Measurements from ENCODE around the gene PPARA. TPM values are rescaled to one million over a fixed set of nuclear protein-coding genes. Genes with fewer than 3 reads are reported as not detected.

The PPARA gene
- total RNA-seq, 4 donors from 2014 or later: 18.7 to 53.8 (median 32.0) TPM

DNA sequence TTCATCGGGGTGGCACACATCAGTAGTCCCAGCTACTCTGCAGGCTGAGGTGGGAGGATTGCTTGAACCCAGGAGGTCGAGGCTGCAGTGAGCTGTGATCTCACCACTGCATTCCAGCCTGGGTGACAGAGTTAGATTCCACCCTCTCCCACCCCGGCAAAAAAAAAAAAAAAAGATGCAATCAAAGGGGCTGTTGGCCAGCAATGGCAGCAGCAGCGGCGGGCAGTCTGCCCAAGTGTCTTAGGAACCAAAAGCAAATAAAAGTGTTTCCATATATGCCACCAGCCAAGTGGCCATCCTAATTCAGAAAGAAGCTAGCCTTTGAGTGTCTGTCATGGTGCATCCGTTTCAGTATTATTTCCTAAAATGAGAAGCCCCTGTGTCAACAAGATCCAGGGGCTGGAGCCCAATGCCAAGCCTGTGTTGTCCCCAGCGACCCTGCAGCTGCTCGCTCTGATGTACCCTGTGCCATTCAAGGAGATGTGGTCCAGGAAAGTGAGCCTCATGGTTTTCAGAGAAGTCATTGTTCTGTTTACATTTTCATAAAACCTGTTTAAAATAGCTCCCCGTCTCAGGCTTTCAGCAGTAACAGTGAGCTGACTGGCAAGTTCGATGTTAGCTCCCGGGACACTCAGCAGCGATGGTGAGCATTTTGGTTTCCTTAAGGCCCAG lies 87.3 kb downstream of the PPARA start:
- DNase-seq (ENCODE audit: low spot score in 2 of 2): no peak
- TF ChIP-seq POLR2AphosphoS5 (IDR thresholded peaks at IDR 0.05) (no peak), CTCF (IDR thresholded peaks at IDR 0.05) (no peak), POLR2A (IDR thresholded peaks at IDR 0.05) (no peak), EP300 (IDR thresholded peaks at IDR 0.05) (no peak)
- no peaks in the 10 kb centered on the region for H3K27me3 ChIP-seq
- 91% methylated on average over 12 of the region's 12 CpGs for whole genome bisulfite sequencing
- H3K4me3 ChIP-seq: no peak overlapping the region
- peaks cover 48% of the 10 kb centered on the region for H3K36me3 ChIP-seq
- H3K4me1 ChIP-seq: no peaks in the 10 kb centered on the region
- no peak overlapping the region for H3K27ac ChIP-seq
- H3K9me3 ChIP-seq: no peaks in the 10 kb centered on the region

GRCh38 chr22:46238541-46238940 lies 88.2 kb downstream of the PPARA start:
- no peak for TF ChIP-seq POLR2AphosphoS5 (IDR thresholded peaks at IDR 0.05)
- peaks cover 52% of the 10 kb centered on the region for H3K36me3 ChIP-seq
- no peaks in the 10 kb centered on the region for H3K4me1 ChIP-seq
- WGBS: 69% methylated on average over 7 of the region's 16 CpGs
- H3K27ac ChIP-seq: no peak overlapping the region
- no peak overlapping the region for H3K4me3 ChIP-seq
- peak in 1 of 2 donors; percentile 57 for DNase-seq (ENCODE audit: low spot score in 2 of 2)
- H3K9me3 ChIP-seq: no peaks in the 10 kb centered on the region
- no peaks in the 10 kb centered on the region for H3K27me3 ChIP-seq

DNA sequence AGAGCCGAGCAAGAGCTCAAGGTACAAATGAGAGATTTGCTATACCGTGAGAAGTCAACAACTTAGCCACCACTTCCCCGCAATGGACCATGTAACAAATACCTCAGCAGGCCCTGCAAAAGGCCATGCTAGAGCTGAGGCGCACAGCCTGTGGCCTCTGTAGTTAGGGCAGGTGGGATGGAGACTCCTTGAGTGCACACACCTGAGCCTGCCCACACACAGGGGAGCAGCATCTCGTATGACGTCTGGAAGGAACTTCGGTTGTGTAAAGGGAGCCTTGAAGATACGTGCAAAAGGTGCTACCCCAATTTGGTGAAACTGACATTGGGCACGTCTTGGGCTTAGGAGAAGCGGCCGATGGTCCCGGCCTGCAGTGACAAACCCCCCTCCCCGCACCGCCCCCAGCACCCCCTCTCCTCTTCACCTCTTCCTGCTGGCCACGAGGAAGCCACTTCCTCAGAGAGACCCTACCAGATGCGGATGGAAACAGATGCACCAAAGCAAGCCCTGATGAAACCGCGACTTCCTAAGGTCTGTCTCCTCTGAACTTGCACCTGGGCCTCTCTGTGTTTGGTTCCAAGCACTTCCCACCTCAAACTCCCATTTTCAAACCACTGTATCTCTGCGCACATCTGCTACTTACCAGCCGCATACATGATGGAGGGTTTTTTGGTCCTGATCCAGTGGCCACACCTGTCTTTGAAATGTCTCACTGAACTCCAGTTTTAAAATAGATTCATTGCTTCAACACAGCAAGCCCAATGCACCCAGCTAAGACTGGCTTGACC lies 89.1 kb downstream of the PPARA start:
- Histone ChIP-seq H3K9me3 (no peaks in the 10 kb centered on the region), H3K36me3 (peaks cover 56% of the 10 kb centered on the region), H3K4me3 (no peak overlapping the region), H3K27me3 (no peaks in the 10 kb centered on the region), H3K4me1 (no peaks in the 10 kb centered on the region), H3K27ac (no peak overlapping the region)
- DNase-seq (ENCODE audit: low spot score in 2 of 2): peak in 1 of 2 donors; percentile 46
- TF ChIP-seq CTCF (IDR thresholded peaks at IDR 0.05) (no peak), POLR2AphosphoS5 (IDR thresholded peaks at IDR 0.05) (no peak), EP300 (IDR thresholded peaks at IDR 0.05) (no peak), POLR2A (IDR thresholded peaks at IDR 0.05) (no peak)
- 79% methylated on average over 20 of the region's 20 CpGs for WGBS

DNA sequence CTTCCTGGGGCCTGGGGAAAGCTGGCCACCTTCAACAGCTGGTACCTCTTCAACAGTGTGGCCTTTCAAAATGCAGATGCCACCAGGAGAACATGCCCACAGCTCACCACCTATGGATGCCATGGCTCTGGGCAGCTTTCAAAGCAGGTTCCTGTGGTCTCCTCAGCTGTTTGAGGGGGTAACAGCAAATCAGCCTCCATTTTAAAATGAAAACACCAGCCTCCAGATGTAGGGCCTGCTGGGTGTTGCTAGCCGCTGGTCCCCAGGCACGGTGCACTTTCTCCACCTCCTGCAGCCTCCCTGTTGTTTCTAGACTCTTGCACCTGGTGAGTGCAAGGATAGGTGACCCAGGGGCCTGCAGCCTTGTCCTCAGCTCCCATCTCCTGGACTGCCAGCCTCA lies 89.7 kb downstream of the PPARA start:
- Histone ChIP-seq H3K4me3 (no peak overlapping the region), H3K4me1 (no peaks in the 10 kb centered on the region), H3K27ac (no peak overlapping the region), H3K27me3 (no peaks in the 10 kb centered on the region), H3K36me3 (peaks cover 57% of the 10 kb centered on the region), H3K9me3 (no peaks in the 10 kb centered on the region)
- DNase-seq (ENCODE audit: low spot score in 2 of 2): no peak
- 100% methylated on average over 2 of the region's 2 CpGs for WGBS
- TF ChIP-seq POLR2A (IDR thresholded peaks at IDR 0.05) (no peak), EP300 (IDR thresholded peaks at IDR 0.05) (no peak), POLR2AphosphoS5 (IDR thresholded peaks at IDR 0.05) (no peak), CTCF (IDR thresholded peaks at IDR 0.05) (no peak)

GRCh38 chr22:46240506-46240905 lies 90.2 kb downstream of the PPARA start:
- peaks cover 53% of the 10 kb centered on the region for H3K36me3 ChIP-seq
- H3K9me3 ChIP-seq: no peaks in the 10 kb centered on the region
- H3K4me1 ChIP-seq: no peaks in the 10 kb centered on the region
- no peaks in the 10 kb centered on the region for H3K27me3 ChIP-seq
- 83% methylated on average over 5 of the region's 6 CpGs for WGBS
- TF ChIP-seq EP300 (IDR thresholded peaks at IDR 0.05) (no peak), POLR2AphosphoS5 (IDR thresholded peaks at IDR 0.05) (no peak), CTCF (IDR thresholded peaks at IDR 0.05) (no peak), POLR2A (IDR thresholded peaks at IDR 0.05) (no peak)
- no peak overlapping the region for H3K4me3 ChIP-seq
- peak in 1 of 2 donors; percentile 20 for DNase-seq (ENCODE audit: low spot score in 2 of 2)
- H3K27ac ChIP-seq: no peak overlapping the region
